T-helper 22 cell (primary cell): Measurements from ENCODE around the gene PCSK4.
A peak's percentile ranks its signal among the peaks of the same experiment; 100 is the strongest.
"Not testable (repeated sequence)": the region's sequence is repeated elsewhere in the genome, so short reads cannot be mapped to it uniquely, and the experiment has no call there.

ENCODE experiments used
- DNase-seq: peaks from one replicate; pipeline ENCODE4 v3.0.0-alpha.2; 2020; ENCODE audit warnings: low read depth

PCSK4 gene

DNA sequence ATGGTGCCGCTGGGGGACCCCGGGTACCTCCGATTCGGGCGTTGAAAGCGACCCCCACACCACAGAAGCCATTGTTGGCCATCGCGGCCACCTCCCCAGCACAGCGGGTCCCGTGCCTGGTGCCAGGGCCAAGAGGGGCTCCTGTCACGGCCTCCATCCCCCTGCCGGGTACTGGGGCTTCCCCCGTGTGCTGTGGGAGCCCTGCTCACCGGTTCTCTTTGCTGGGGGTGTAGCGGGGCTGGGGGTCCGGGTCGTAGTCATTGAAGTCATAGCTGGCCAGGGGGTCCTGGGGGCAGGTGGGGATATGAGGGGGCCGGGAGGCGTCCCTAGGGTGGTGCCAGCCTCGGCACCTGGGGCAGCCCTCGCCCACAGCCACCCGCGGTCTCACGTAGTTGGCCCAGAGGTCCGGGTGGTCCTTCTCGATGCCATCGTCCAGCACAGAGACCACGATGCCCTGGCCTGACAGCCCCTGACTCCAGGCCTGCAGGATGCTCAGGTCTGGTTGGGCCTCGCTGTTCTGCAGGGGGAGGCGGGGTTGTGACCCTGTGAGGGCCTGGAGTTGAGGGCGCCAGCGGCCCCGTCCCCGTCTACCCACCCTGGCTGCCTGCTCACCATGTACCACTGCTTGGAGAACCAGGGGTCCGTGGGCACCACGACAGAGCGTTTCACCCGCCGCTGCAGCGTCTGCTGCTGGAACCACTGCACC lies 2.4 kb downstream of the PCSK4 start:
- no peak for DNase-seq

GRCh38 chr19:1486720-1487575 lies 3.2 kb downstream of the PCSK4 start:
- no peak for DNase-seq

DNA sequence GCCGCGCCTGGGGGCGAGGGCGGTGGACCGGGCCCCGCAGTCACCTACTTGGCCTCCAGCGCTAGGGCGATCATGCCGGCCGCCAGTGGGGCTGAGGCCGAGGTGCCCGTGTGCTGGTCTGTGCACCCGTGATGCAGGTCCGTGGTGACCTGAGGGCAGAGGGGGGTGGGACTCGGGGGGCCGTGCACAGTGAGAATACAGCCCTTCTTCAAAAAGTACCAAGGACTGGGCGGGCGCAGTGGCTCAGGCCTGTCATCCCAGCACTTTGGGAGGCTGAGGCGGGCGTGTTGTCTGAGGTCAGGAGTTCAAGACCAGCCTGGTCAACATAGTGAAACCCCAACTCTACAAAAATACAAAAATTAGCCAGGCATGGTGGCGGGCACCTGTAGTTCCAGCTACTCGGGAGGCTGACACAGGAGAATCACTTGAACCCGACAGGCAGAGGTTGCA lies 6.1 kb downstream of the PCSK4 start:
- DNase-seq, result no peak

- no peak for DNase-seq
Measured at GRCh38 chr19:1483131-1483978, 6.8 kb downstream of the PCSK4 start.

DNA sequence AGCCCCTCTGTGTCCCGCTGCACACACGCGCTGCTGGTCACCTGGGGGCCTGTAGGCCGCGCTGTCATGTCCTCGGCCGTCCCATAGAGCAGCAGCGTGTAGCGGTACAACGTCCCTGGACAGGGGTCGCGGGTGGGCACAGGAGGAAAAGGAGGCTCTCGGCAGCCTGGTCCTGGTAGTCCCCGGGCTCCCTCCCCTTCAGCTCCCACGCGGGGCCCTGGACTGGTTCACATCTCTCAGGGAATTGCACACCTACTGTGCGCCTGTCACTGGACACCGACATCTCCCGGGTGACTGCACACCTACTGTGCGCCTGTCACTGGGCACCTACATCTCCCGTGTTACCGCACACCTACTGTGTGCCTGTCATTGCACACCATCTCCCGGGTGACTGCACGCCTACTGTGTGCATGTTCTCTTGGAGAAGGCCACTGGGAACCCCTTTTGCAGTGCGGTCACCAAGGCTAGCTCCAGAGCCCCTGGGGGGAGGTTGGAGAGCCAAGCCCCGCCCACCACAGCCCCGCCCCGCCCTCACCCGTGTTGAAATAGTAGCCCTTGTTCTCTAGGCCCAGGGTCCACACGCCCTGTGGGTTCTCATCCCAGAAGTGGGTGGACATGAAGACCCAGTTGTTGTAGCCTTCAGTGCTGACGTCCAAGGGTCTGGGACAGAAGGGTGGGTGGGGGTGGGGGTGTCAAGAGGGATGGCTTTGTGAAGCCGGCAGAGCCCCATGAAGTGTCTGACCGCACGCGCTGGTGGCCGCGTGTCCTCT lies 7.6 kb downstream of the PCSK4 start:
- no peak for DNase-seq

- no peak for DNase-seq
Measured at GRCh38 chr19:1481893-1482360, 8.2 kb downstream of the PCSK4 start.

- DNase-seq, result no peak
Measured at GRCh38 chr19:1481224-1481892, 8.8 kb downstream of the PCSK4 start.

GRCh38 chr19:1478934-1479707 lies 11.0 kb downstream of the PCSK4 start, which contains the start of gene C19orf25:
Gene C19orf25, minus strand, starts transcription at chr19:1479215. Its CDS starts 312 bp downstream, at chr19:1478903.
- DNase-seq, result peak; percentile 80

DNA sequence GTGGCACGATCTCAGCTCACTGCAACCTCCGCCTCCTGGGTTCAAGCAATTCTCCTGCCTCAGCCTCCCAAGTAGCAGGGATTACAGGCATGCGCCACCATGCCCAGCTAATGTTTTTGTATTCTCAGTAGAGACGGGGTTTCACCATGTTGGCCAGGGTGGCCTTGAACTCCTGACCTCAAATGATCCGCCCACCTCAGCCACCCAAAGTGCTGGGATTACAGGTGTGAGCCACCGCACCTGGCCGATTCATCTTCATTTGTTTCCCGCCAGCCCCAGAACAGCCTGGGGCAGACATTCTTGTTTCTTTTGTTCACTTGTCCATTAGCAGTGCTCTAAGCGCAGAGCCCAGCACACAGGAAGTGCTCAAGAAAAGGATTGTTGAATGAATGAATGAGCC lies 13.1 kb downstream of the PCSK4 start:
- not testable (repeated sequence) for DNase-seq

DNA sequence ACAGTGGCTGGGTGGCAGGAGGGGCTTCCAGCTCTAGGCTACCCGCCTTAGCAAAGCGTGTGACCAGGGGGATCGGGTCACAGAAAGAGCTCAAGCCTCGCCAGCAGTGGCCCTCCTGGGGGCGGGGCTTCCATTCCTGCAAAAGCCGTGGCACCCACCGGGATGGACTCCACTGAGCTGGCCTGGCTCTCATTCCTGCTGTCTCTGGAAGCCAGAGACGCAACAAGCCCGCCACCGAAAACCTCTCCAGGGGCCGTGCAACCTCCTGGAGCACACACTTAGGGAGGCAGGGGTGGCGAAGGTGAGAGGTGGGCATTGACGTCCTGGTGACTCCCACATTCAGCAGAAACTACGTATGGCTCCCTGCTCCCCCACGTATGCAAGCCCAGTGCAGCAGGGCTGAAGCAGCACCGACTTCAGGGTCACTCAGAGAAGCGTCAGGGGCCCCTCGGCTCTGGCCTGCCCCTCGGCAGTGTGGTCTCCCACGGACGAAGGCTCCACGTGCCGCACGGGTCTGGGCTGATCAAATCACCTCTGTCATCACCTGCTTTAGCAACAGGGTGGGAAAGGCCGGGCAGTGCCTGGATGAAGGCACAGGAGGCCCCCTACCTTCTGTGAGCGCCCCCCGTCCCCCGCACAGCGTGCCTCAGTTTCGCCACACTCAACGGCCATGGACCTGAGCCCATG lies 14.3 kb downstream of the PCSK4 start:
- no peak for DNase-seq

DNA sequence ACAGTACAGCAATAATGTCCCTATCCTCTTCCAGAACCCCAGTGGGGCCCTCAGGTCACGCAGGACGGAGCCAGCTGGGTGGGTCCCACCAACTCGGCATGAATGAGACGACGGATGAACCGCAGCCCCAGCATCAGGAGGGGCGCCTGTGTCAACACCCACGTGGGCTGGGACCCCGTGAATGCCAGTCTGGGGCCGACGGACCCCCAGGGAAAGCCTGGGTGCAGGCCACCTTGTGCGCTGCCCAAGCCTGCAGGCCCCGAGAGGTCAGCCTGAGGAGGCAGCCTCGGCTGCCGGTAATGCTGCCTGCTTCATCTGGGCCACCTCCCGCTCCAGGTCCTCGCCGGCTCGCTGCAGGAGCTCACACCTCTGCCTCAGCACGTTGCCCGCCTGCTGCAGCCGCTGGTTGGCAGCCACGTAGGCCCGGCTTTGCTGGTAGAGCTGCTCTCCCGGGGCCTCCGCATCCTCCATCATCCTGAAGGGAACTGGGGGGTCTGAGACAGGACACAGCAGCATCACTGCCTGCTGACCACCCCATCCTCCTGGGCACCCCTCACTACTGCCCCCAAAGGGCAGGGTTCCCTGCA lies 15.3 kb downstream of the PCSK4 start:
- no peak for DNase-seq

GRCh38 chr19:1474011-1474764 lies 16.0 kb downstream of the PCSK4 start:
- no peak for DNase-seq

GRCh38 chr19:1473085-1473851 lies 16.9 kb downstream of the PCSK4 start:
- DNase-seq, result no peak

- no peak for DNase-seq
Measured at GRCh38 chr19:1472231-1473084, 17.7 kb downstream of the PCSK4 start.

- no peak for DNase-seq
Measured at GRCh38 chr19:1471515-1472160, 18.5 kb downstream of the PCSK4 start.

GRCh38 chr19:1471010-1471514 lies 19.1 kb downstream of the PCSK4 start:
- DNase-seq, result no peak
